ENCODE data around the gene CMTR1.

CMTR1 gene

DNA sequence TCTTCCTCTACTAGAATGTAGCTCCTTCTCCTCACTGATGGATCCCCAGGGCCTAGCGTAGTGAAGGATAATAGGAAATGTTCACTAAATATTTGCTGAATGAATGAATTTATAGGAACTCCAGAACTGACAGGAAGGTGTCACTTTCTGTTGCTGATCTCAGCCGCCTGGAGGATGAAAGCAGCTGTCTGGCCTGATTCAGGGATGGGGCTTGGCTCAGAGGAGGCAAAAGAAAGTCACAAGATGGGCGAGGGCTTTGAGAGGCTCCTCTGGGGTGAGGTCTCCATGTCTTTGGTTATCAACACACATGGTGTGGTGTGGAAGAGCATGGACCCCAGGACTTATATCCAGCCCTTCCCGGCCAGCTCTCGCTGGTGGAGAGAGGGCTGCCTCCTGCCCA lies 78.2 kb downstream of the CMTR1 start:
- peaks cover 48% of the 10 kb centered on the region for H3K27me3 ChIP-seq (ENCODE audit: control insufficient read depth, insufficient read depth, low read length)
- H3K27ac ChIP-seq (ENCODE audit: low read length) = no peak overlapping the region

DNA sequence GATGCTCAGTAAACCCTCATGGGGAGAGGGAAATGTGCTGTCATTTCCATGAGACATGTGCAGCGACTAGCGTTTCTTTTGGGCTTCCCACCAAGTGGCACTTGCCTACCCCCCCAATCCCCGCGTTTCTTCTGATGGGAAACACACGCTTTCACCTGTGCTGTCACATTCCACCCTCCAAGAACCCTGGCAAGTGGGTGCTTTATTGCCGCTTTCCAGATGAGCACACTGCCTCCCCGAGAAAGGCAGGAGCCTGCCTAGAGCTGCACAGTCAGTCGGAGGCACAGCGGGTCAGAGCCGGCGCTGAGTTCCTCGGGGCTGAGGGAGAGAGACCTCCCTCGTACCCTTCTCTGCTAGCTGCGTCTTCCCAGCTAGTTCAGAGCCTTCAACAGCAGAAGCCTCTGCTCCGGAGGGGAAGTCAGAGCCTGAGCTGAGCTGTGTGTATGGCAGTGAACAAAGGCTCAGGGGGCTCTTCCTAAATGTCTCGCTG lies 78.9 kb downstream of the CMTR1 start:
- H3K27me3 ChIP-seq (ENCODE audit: control insufficient read depth, insufficient read depth, low read length) = peaks cover 45% of the 10 kb centered on the region
- H3K27ac ChIP-seq (ENCODE audit: low read length) = no peak overlapping the region
- H3K9me3 ChIP-seq (ENCODE audit: control insufficient read depth, low read depth, low read length) = no peaks in the 10 kb centered on the region
- H3K4me3 ChIP-seq (ENCODE audit: low read length) = peak overlapping the region; percentile 38
- H3K36me3 ChIP-seq (ENCODE audit: control insufficient read depth, low read depth, low read length) = no peaks in the 10 kb centered on the region
- H3K4me1 ChIP-seq (ENCODE audit: control insufficient read depth, low read depth, low read length) = peaks cover 41% of the 10 kb centered on the region
- no peak overlapping the region for H3K9ac ChIP-seq (ENCODE audit: low read length)

More for the DNA sequence above, 78.2 kb downstream of the CMTR1 start:
- H3K4me3 ChIP-seq (ENCODE audit: low read length) = no peak overlapping the region
- H3K9ac ChIP-seq (ENCODE audit: low read length) = no peak overlapping the region
- H3K4me1 ChIP-seq (ENCODE audit: control insufficient read depth, low read depth, low read length) = peaks cover 34% of the 10 kb centered on the region
- no peaks in the 10 kb centered on the region for H3K9me3 ChIP-seq (ENCODE audit: control insufficient read depth, low read depth, low read length)
- no peaks in the 10 kb centered on the region for H3K36me3 ChIP-seq (ENCODE audit: control insufficient read depth, low read depth, low read length)

DNA sequence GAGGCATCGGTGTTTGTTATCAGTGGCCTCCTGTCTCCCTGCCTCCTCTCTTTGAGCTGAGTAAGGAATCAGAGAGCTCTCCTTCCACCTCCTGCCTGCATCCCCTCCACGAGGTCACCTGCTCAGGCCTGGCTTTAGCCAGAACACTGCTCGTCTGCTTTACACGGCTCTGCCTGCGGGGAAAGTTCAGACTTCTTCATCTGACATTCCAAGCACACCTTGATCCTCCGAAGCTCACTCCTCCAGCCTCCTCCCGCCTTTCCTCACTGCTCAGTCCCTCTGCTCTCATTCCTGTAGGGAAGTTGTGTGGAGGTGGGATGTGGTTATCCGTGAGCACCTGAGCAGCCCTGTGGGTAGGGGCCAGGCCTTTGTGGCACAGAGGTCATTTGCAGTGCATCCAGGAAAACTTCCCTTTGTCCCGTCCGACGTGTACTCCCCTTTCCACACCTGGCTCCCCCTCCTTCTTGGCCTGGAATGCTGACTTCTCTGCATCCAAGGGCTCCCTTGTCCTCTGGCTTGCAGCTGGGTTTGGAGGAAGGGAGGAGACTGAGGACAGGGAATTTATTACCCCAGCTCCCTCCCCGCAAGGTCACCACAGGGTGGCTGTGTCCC lies 79.5 kb downstream of the CMTR1 start:
- Histone ChIP-seq H3K4me3 (ENCODE audit: low read length) (peak overlapping the region; percentile 38), H3K9ac (ENCODE audit: low read length) (no peak overlapping the region), H3K4me1 (ENCODE audit: control insufficient read depth, low read depth, low read length) (peaks cover 41% of the 10 kb centered on the region), H3K9me3 (ENCODE audit: control insufficient read depth, low read depth, low read length) (no peaks in the 10 kb centered on the region), H3K27ac (ENCODE audit: low read length) (no peak overlapping the region), H3K27me3 (ENCODE audit: control insufficient read depth, insufficient read depth, low read length) (peaks cover 45% of the 10 kb centered on the region), H3K36me3 (ENCODE audit: control insufficient read depth, low read depth, low read length) (no peaks in the 10 kb centered on the region)

DNA sequence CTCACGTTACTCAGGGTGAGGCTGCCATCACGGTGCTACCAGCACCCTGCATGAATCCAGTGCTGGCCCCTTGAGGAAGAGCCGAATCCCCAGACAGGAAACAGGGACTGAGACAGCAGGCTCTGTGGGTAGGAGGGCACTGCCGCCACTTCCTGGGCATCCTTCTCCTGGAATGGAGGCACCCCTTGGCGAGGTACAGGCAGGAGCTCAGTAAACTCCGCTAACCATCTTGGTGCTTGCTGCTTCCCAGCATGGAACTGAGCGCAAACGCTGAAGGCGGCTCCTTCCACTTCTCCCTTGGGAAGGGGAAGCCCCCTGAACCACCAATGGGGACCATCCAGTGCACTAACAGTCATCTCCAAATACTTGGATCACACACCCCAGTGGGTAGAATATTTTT lies 80.1 kb downstream of the CMTR1 start:
- Histone ChIP-seq H3K4me3 (ENCODE audit: low read length) (peak overlapping the region; percentile 38), H3K36me3 (ENCODE audit: control insufficient read depth, low read depth, low read length) (no peaks in the 10 kb centered on the region), H3K27ac (ENCODE audit: low read length) (no peak overlapping the region), H3K27me3 (ENCODE audit: control insufficient read depth, insufficient read depth, low read length) (peaks cover 45% of the 10 kb centered on the region), H3K4me1 (ENCODE audit: control insufficient read depth, low read depth, low read length) (peaks cover 38% of the 10 kb centered on the region), H3K9me3 (ENCODE audit: control insufficient read depth, low read depth, low read length) (no peaks in the 10 kb centered on the region), H3K9ac (ENCODE audit: low read length) (no peak overlapping the region)

DNA sequence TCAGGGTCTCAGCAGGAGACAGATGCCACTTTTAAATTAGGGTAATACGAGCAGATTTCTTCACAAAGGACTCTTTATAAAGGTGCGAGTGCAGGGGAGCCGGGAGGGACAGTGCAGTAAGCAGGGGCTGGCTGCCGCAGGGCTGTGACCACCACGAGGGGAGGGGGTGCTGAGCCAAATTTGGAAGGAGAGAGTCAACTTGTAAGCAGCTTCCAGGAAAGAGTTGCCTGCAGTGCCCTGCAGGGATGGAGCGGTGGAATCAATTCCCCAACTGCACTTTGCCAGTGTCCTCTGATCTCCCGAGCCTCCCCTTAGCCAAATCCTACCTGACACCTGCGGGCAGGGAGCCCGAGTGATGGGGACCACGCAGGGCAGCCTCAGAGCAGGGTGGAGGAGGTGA lies 80.6 kb downstream of the CMTR1 start:
- H3K27me3 ChIP-seq (ENCODE audit: control insufficient read depth, insufficient read depth, low read length) = peaks cover 45% of the 10 kb centered on the region
- no peaks in the 10 kb centered on the region for H3K36me3 ChIP-seq (ENCODE audit: control insufficient read depth, low read depth, low read length)
- H3K9me3 ChIP-seq (ENCODE audit: control insufficient read depth, low read depth, low read length) = no peaks in the 10 kb centered on the region
- H3K4me3 ChIP-seq (ENCODE audit: low read length) = peak overlapping the region; percentile 38
- H3K27ac ChIP-seq (ENCODE audit: low read length) = no peak overlapping the region
- no peak overlapping the region for H3K9ac ChIP-seq (ENCODE audit: low read length)
- H3K4me1 ChIP-seq (ENCODE audit: control insufficient read depth, low read depth, low read length) = peaks cover 37% of the 10 kb centered on the region

DNA sequence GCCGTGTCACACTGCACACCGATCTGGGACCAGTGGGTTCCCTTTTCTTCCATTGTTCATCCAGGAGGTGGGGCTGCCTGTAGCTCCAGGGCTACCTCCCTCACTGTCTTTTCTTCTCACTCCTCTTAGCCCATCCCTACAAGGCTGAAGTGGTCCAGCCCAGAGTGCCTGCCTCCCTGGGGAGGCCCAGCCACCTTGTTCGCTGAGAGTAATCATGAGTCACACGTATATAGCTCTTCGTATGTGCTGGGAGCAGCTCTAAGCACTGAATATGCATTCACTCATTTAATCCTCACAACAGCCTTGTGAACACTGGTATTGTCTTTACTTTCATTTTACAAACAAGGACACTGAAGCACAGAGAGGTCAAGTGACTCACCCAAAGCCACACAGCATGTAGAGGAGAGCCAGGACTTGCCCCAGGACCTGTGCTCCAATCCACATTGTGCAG lies 81.3 kb downstream of the CMTR1 start:
- Histone ChIP-seq H3K27ac (ENCODE audit: low read length) (no peak overlapping the region), H3K36me3 (ENCODE audit: control insufficient read depth, low read depth, low read length) (no peaks in the 10 kb centered on the region), H3K9ac (ENCODE audit: low read length) (no peak overlapping the region), H3K4me1 (ENCODE audit: control insufficient read depth, low read depth, low read length) (peaks cover 37% of the 10 kb centered on the region), H3K4me3 (ENCODE audit: low read length) (no peak overlapping the region), H3K9me3 (ENCODE audit: control insufficient read depth, low read depth, low read length) (no peaks in the 10 kb centered on the region), H3K27me3 (ENCODE audit: control insufficient read depth, insufficient read depth, low read length) (peaks cover 45% of the 10 kb centered on the region)

DNA sequence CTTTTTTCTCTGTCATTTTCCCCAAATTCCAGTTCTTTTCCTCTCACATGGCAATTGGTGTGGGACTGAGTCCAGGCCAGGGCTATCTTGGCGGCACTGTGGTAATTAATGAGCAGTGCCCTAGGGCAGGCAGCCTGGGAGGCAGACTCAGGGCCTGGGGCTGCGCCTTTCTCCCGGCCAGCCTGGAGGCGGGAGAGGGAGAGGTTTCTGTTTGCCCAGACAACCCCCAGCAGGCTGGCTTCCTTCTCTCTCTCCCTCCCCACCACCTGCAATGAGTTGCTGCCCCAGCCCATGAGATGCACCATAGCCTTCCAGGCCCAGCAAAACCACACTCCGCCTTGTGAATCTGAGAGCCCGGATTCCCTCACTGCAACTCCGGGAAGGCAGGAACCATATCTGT lies 81.8 kb downstream of the CMTR1 start:
- Histone ChIP-seq H3K4me3 (ENCODE audit: low read length) (no peak overlapping the region), H3K4me1 (ENCODE audit: control insufficient read depth, low read depth, low read length) (peaks cover 37% of the 10 kb centered on the region), H3K9ac (ENCODE audit: low read length) (no peak overlapping the region), H3K9me3 (ENCODE audit: control insufficient read depth, low read depth, low read length) (no peaks in the 10 kb centered on the region), H3K27me3 (ENCODE audit: control insufficient read depth, insufficient read depth, low read length) (peaks cover 45% of the 10 kb centered on the region), H3K27ac (ENCODE audit: low read length) (no peak overlapping the region), H3K36me3 (ENCODE audit: control insufficient read depth, low read depth, low read length) (no peaks in the 10 kb centered on the region)

DNA sequence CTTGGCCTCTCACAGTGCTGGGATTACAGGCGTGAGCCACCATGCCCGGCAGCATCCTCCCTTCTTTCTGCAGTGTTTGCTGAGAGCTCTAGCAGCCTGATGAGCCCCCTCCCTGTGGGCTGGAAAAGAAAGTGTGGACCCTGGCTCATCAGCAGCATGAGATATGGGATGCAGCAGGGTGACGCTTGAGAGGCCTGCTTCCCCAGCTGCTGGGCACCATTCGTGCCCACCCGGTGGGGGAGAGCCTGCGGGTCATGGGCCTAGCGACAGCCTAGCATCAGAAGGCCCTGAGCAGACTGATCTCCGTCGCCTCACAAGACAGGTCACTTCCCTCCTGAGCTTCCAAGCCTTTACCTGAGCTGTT lies 82.7 kb downstream of the CMTR1 start:
- H3K27me3 ChIP-seq (ENCODE audit: control insufficient read depth, insufficient read depth, low read length) = peaks cover 43% of the 10 kb centered on the region
- no peak overlapping the region for H3K9ac ChIP-seq (ENCODE audit: low read length)
- peaks cover 37% of the 10 kb centered on the region for H3K4me1 ChIP-seq (ENCODE audit: control insufficient read depth, low read depth, low read length)
- H3K27ac ChIP-seq (ENCODE audit: low read length) = no peak overlapping the region
- no peaks in the 10 kb centered on the region for H3K9me3 ChIP-seq (ENCODE audit: control insufficient read depth, low read depth, low read length)
- no peak overlapping the region for H3K4me3 ChIP-seq (ENCODE audit: low read length)
- no peaks in the 10 kb centered on the region for H3K36me3 ChIP-seq (ENCODE audit: control insufficient read depth, low read depth, low read length)

DNA sequence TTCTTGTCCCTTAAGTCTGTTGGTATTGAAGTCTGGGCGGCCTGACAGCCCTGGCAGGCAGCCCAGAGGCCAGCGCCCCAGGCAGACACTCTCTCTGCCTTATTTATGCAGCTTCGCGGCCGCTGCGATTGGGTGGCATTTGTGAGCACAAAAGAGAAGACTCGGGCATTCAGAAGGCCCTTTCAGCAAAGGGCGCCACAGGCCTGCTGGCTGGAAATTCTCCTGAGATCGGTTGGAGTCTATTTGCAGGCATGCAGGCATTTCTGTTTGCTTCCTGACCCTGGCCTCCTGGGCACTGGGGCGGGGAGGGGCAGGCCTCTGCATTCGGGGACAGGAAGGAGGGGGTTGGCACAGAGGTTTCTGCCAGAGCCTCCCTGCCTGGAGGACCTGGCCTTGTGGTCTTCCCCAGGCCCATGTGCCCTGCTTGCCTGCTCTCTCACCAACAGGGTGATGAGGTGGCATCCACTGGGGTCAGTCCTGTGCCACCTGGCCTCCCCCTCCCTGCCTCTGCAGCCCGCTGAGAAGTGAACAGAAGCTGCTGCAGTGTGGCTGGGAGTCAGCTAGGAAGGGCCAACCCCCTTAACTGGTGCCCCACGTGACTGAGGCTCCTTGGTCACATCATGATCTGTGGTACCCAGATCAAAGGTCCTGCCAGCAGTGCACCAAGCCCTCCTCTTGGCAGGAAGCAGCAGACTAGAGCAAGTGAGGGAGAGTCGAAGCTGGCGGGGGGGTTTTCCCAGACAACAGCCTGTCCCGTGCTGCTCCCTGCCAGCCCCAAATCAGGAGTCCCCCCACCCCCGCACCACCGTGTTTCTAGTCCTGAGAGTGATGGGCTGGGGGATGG lies 83.3 kb downstream of the CMTR1 start:
- Histone ChIP-seq H3K4me3 (ENCODE audit: low read length) (no peak overlapping the region), H3K4me1 (ENCODE audit: control insufficient read depth, low read depth, low read length) (peaks cover 37% of the 10 kb centered on the region), H3K27me3 (ENCODE audit: control insufficient read depth, insufficient read depth, low read length) (peaks cover 37% of the 10 kb centered on the region), H3K9me3 (ENCODE audit: control insufficient read depth, low read depth, low read length) (no peaks in the 10 kb centered on the region), H3K27ac (ENCODE audit: low read length) (no peak overlapping the region), H3K9ac (ENCODE audit: low read length) (no peak overlapping the region), H3K36me3 (ENCODE audit: control insufficient read depth, low read depth, low read length) (no peaks in the 10 kb centered on the region)

DNA sequence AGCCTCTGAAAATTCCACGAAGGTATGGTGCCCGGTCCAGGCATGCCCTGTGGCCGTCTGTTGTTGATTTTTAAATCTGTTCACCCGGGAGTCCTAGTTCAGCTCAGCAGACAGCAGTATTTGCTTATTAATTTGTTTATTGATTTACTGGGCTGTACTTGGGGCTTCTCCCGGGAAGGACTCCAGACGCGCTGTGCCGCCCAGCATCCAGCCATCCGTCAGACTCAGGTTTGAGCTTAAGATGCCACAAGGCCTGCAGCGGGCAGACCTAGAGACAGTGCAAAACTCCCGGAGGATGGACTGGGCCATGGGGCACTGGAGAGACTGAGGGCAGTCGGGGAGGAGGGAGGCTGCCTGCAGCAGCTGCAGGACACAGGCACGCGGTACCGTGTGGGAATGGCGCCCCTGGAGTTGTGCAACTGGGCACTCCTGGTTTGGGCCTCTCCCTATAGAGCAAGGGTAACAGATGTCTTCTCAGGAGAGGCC lies 83.9 kb downstream of the CMTR1 start:
- H3K27me3 ChIP-seq (ENCODE audit: control insufficient read depth, insufficient read depth, low read length) = peaks cover 30% of the 10 kb centered on the region
- H3K4me3 ChIP-seq (ENCODE audit: low read length) = no peak overlapping the region
- peaks cover 31% of the 10 kb centered on the region for H3K4me1 ChIP-seq (ENCODE audit: control insufficient read depth, low read depth, low read length)
- no peak overlapping the region for H3K9ac ChIP-seq (ENCODE audit: low read length)
- H3K27ac ChIP-seq (ENCODE audit: low read length) = no peak overlapping the region
- H3K36me3 ChIP-seq (ENCODE audit: control insufficient read depth, low read depth, low read length) = no peaks in the 10 kb centered on the region
- H3K9me3 ChIP-seq (ENCODE audit: control insufficient read depth, low read depth, low read length) = no peaks in the 10 kb centered on the region

DNA sequence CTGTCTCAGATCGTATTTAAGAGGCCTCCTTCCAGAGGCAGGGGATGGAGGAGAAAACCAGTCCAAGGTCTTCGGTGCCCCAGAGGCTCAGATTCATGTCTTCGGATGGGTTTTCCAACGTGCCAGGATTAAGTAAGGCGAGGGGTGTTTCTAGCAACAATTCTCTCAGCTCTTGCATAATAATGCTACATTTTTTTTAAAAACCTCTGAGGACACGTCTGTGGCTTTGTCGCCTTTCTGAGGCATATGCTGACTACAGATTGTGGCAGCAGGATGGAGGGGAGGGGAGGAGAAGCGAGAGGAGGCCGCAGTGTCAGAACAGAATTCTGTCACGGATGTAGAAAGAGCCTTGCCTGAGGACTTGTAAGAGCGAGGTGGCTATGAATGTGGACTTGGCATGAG lies 84.4 kb downstream of the CMTR1 start:
- H3K4me1 ChIP-seq (ENCODE audit: control insufficient read depth, low read depth, low read length) = peaks cover 26% of the 10 kb centered on the region
- H3K36me3 ChIP-seq (ENCODE audit: control insufficient read depth, low read depth, low read length) = no peaks in the 10 kb centered on the region
- no peaks in the 10 kb centered on the region for H3K9me3 ChIP-seq (ENCODE audit: control insufficient read depth, low read depth, low read length)
- no peak overlapping the region for H3K9ac ChIP-seq (ENCODE audit: low read length)
- peaks cover 26% of the 10 kb centered on the region for H3K27me3 ChIP-seq (ENCODE audit: control insufficient read depth, insufficient read depth, low read length)
- no peak overlapping the region for H3K27ac ChIP-seq (ENCODE audit: low read length)
- H3K4me3 ChIP-seq (ENCODE audit: low read length) = no peak overlapping the region
